ENCODE results near the gene OMA1. TPM values are rescaled to one million over a fixed set of nuclear protein-coding genes. Genes with fewer than 3 reads are reported as not detected.

The OMA1 gene
- total RNA-seq, 1 experiment from 2014 or later: 11.9 TPM

- no peaks in the 10 kb centered on the region for H3K9me3 ChIP-seq (ENCODE audit: low read depth, low read length, poor library complexity, severe bottlenecking)
- no peak for DNase-seq (ENCODE audit: low spot score)
- TF ChIP-seq CTCF (conservative IDR thresholded peaks at IDR 0.05; ENCODE audit: low read depth, low read length) (no peak), EZH2 (IDR thresholded peaks at IDR 0.05; ENCODE audit: borderline replicate concordance, low read depth, low read length, poor library complexity, severe bottlenecking) (no peak)
- CTCF ChIA-PET: no interaction called here
- H3K4me3 ChIP-seq (ENCODE audit: low read depth, low read length, poor library complexity, severe bottlenecking): no peak overlapping the region
- no peaks in the 10 kb centered on the region for H3K27me3 ChIP-seq (replicated peaks; ENCODE audit: insufficient read depth, low read depth, low read length, poor library complexity)
- H3K4me1 ChIP-seq (ENCODE audit: insufficient read depth, low read length, poor library complexity, severe bottlenecking): no peaks in the 10 kb centered on the region
- BruUV-seq (replicated peaks): no TSS peak
- intact Hi-C loops (cut with micrococcal nuclease; ENCODE audit: unreplicated experiment): no loop called here
- H3K27ac ChIP-seq (ENCODE audit: low read depth, low read length, poor library complexity, severe bottlenecking): no peak overlapping the region
- POLR2A ChIA-PET (ENCODE audit: low non-redundant PET): no interaction called here
- no peaks in the 10 kb centered on the region for H3K36me3 ChIP-seq (ENCODE audit: insufficient read depth, low read length, poor library complexity, severe bottlenecking)
Measured at GRCh38 chr1:58487002-58487401, 59.5 kb downstream of the OMA1 start.

GRCh38 chr1:58481962-58482361 lies 64.6 kb downstream of the OMA1 start:
- CTCF ChIA-PET: no interaction called here
- H3K36me3 ChIP-seq (ENCODE audit: insufficient read depth, low read length, poor library complexity, severe bottlenecking): no peaks in the 10 kb centered on the region
- H3K4me3 ChIP-seq (ENCODE audit: low read depth, low read length, poor library complexity, severe bottlenecking): no peak overlapping the region
- no peaks in the 10 kb centered on the region for H3K9me3 ChIP-seq (ENCODE audit: low read depth, low read length, poor library complexity, severe bottlenecking)
- BruUV-seq (replicated peaks): no TSS peak
- intact Hi-C loops (cut with micrococcal nuclease; ENCODE audit: unreplicated experiment): no loop called here
- H3K4me1 ChIP-seq (ENCODE audit: insufficient read depth, low read length, poor library complexity, severe bottlenecking): no peaks in the 10 kb centered on the region
- POLR2A ChIA-PET (ENCODE audit: low non-redundant PET): no interaction called here
- no peak for DNase-seq (ENCODE audit: low spot score)
- H3K27me3 ChIP-seq (replicated peaks; ENCODE audit: insufficient read depth, low read depth, low read length, poor library complexity): no peaks in the 10 kb centered on the region
- no peak overlapping the region for H3K27ac ChIP-seq (ENCODE audit: low read depth, low read length, poor library complexity, severe bottlenecking)
- TF ChIP-seq EZH2 (IDR thresholded peaks at IDR 0.05; ENCODE audit: borderline replicate concordance, low read depth, low read length, poor library complexity, severe bottlenecking) (no peak), CTCF (conservative IDR thresholded peaks at IDR 0.05; ENCODE audit: low read depth, low read length) (no peak)

- BruUV-seq (replicated peaks): no TSS peak
- no peaks in the 10 kb centered on the region for H3K36me3 ChIP-seq (ENCODE audit: insufficient read depth, low read length, poor library complexity, severe bottlenecking)
- no peaks in the 10 kb centered on the region for H3K9me3 ChIP-seq (ENCODE audit: low read depth, low read length, poor library complexity, severe bottlenecking)
- CTCF ChIA-PET: no interaction called here
- H3K4me3 ChIP-seq (ENCODE audit: low read depth, low read length, poor library complexity, severe bottlenecking): no peak overlapping the region
- H3K27me3 ChIP-seq (replicated peaks; ENCODE audit: insufficient read depth, low read depth, low read length, poor library complexity): no peaks in the 10 kb centered on the region
- intact Hi-C loops (cut with micrococcal nuclease; ENCODE audit: unreplicated experiment): no loop called here
- no peak for DNase-seq (ENCODE audit: low spot score)
- POLR2A ChIA-PET (ENCODE audit: low non-redundant PET): no interaction called here
- no peaks in the 10 kb centered on the region for H3K4me1 ChIP-seq (ENCODE audit: insufficient read depth, low read length, poor library complexity, severe bottlenecking)
- TF ChIP-seq CTCF (conservative IDR thresholded peaks at IDR 0.05; ENCODE audit: low read depth, low read length): no peak
- no peak for TF ChIP-seq EZH2 (IDR thresholded peaks at IDR 0.05; ENCODE audit: borderline replicate concordance, low read depth, low read length, poor library complexity, severe bottlenecking)
- H3K27ac ChIP-seq (ENCODE audit: low read depth, low read length, poor library complexity, severe bottlenecking): no peak overlapping the region
Measured at GRCh38 chr1:58480191-58480590, 66.3 kb downstream of the OMA1 start.

All from A673 (cell line).